Uterus (tissue), 2 donors: ENCODE measurements around the gene GTF3C4.

Experiments
- CTCF ChIP-seq, 4 experiments: fragments of 200-600 bp in 2 of 4; fragments of 450-650 bp in 2 of 4; sonication (generic) in 2 of 4; IDR thresholded peaks; one replicate each; pipeline ENCODE4 v1.5.1; 2016 to 2019; ENCODE audit warnings: antibody characterized with exemption in 4 of 4, mild to moderate bottlenecking in 2 of 4, moderate library complexity in 1 of 4
- POLR2A ChIP-seq, 2 donors: fragments of 450-650 bp; IDR thresholded peaks; one replicate each; pipeline ENCODE4 v1.6.1; 2016; ENCODE audit warnings: antibody characterized with exemption in 2 of 2, mild to moderate bottlenecking in 1 of 2, moderate library complexity in 1 of 2

- TF ChIP-seq POLR2A (IDR thresholded peaks at IDR 0.05) (no peak), CTCF (IDR thresholded peaks at IDR 0.05) (no peak)
These were observed 22.9 kb upstream of the GTF3C4 start for GRCh38 chr9:132647355-132647754.
